ENCODE results near the gene SF3B4.
A peak's percentile ranks its signal among the peaks of the same experiment; 100 is the strongest.
"Not testable (repeated sequence)": the region's sequence is repeated elsewhere in the genome, so short reads cannot be mapped to it uniquely, and the experiment has no call there.

The SF3B4 gene

GRCh38 chr1:149963358-149963757, 35.8 kb upstream of the SF3B4 start:
- no peak for DNase-seq (ENCODE audit: low spot score)
- TF ChIP-seq CTCF (IDR thresholded peaks at IDR 0.05; ENCODE audit: extremely low read depth, missing control alignments): no peak

- no peak for DNase-seq (ENCODE audit: low spot score)
- TF ChIP-seq CTCF (IDR thresholded peaks at IDR 0.05; ENCODE audit: extremely low read depth, missing control alignments): no peak
Measured at GRCh38 chr1:149962736-149963135, 35.1 kb upstream of the SF3B4 start.

GRCh38 chr1:149962039-149962647, 34.5 kb upstream of the SF3B4 start:
- peak; percentile 54 for TF ChIP-seq CTCF (IDR thresholded peaks at IDR 0.05; ENCODE audit: extremely low read depth, missing control alignments)
- peak; percentile 55 for DNase-seq (ENCODE audit: low spot score)

- DNase-seq (ENCODE audit: low spot score): not testable (repeated sequence)
Measured at GRCh38 chr1:149957548-149957947, 29.9 kb upstream of the SF3B4 start.

GRCh38 chr1:149949911-149950310, 22.3 kb upstream of the SF3B4 start:
- no peak for TF ChIP-seq CTCF (IDR thresholded peaks at IDR 0.05; ENCODE audit: extremely low read depth, missing control alignments)
- DNase-seq (ENCODE audit: low spot score): no peak

- no peak for TF ChIP-seq CTCF (IDR thresholded peaks at IDR 0.05; ENCODE audit: extremely low read depth, missing control alignments)
- no peak for DNase-seq (ENCODE audit: low spot score)
Measured at GRCh38 chr1:149945206-149945605, 17.6 kb upstream of the SF3B4 start.

GRCh38 chr1:149942885-149943284, 15.3 kb upstream of the SF3B4 start:
- TF ChIP-seq CTCF (IDR thresholded peaks at IDR 0.05; ENCODE audit: extremely low read depth, missing control alignments): no peak
- no peak for DNase-seq (ENCODE audit: low spot score)

- no peak for DNase-seq (ENCODE audit: low spot score)
- no peak for TF ChIP-seq CTCF (IDR thresholded peaks at IDR 0.05; ENCODE audit: extremely low read depth, missing control alignments)
Measured at GRCh38 chr1:149942207-149942606, 14.6 kb upstream of the SF3B4 start.
